D721Med (cell line): ENCODE results near the gene NPC2.

Experiments used
- DNase-seq: peaks from one replicate; pipeline ENCODE4 v3.0.0; 2011; ENCODE audit warnings: low spot score; ENCODE audit not compliant: insufficient read length
- FAIRE-seq: peaks from 2 replicates; lab custom pipeline; 2011; peaks lifted over from hg19 to GRCh38; lab: Jason Lieb, UNC
- TF ChIP-seq, protein P1 (sequence below): IDR thresholded peaks from 2 replicates; pipeline ENCODE4 v1.5.1; 2012; ENCODE audit warnings: mild to moderate bottlenecking, control low read depth; ENCODE audit not compliant: insufficient read depth; ENCODE audit errors: missing control alignments

The NPC2 gene

GRCh38 chr14:74533576-74533975 lies 40.5 kb upstream of the NPC2 start:
- TF ChIP-seq, protein P1, sequence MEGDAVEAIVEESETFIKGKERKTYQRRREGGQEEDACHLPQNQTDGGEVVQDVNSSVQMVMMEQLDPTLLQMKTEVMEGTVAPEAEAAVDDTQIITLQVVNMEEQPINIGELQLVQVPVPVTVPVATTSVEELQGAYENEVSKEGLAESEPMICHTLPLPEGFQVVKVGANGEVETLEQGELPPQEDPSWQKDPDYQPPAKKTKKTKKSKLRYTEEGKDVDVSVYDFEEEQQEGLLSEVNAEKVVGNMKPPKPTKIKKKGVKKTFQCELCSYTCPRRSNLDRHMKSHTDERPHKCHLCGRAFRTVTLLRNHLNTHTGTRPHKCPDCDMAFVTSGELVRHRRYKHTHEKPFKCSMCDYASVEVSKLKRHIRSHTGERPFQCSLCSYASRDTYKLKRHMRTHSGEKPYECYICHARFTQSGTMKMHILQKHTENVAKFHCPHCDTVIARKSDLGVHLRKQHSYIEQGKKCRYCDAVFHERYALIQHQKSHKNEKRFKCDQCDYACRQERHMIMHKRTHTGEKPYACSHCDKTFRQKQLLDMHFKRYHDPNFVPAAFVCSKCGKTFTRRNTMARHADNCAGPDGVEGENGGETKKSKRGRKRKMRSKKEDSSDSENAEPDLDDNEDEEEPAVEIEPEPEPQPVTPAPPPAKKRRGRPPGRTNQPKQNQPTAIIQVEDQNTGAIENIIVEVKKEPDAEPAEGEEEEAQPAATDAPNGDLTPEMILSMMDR: no peak
- FAIRE-seq: no peak
- DNase-seq: no peak

DNA sequence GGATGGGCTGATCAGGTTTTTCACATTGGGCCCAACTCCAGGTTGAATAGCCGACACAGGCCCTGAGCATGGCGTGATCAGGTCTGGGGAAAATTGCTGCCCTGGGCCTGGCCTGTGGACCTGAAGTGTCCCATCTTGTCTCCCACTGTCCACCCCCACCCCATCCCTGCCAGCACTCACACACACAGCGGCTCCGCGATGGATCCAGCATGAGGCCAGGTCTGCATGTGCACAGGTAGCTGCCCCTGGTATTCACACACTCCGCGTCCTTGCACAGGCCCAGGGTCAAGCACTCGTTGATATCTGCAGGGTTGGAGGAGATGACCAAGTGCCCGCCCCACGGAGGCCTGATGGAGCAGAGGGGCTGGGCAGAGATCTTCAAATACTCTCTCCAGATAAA lies 39.1 kb upstream of the NPC2 start:
- DNase-seq: no peak
- TF ChIP-seq, protein P1: no peak
- FAIRE-seq: no peak

DNA sequence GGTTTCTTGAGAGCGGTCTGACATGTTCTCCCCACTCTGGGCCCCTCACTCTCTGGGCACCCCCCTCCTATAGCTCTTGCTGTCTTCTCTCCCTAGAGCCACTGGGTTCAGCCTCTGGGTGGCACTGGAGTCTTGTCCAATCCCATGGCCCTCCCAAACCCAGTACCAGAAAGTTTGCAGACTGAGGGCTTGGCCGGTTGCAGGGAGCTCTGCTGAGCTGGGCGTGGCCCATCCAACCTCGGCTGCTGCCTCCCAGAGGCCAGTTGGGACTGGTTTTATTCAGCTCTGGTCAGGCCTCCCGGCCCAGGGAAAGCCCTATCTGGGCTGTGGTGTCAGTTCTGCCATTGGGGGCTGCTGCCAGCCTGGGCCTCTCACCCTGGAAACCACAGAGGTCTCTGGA lies 38.4 kb upstream of the NPC2 start:
- no peak for DNase-seq
- FAIRE-seq: no peak

GRCh38 chr14:74531006-74531405 lies 37.9 kb upstream of the NPC2 start:
- FAIRE-seq (no peak), DNase-seq (no peak)
- TF ChIP-seq, protein P1: no peak

More for the DNA sequence above, 38.4 kb upstream of the NPC2 start:
- TF ChIP-seq, protein P1: no peak

DNA sequence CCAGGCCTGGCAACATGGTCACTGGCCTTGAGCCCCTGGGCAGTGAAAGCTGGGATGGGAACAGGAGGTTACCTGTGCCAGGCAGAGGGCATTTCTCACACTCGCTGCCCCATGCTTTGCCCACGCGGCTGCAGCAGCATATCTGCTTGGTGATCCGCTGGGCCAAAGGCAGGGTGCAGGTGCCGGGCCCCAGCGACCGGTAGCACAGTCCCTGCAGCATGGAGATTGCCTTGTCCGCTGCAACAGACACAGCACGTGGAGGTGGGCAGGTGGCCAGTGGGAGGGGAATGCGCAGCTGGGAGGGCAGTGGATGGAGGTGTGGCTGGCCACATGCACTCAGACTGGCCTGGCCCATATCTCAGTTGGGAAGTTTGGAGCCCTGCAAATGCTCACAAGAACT lies 35.8 kb upstream of the NPC2 start:
- TF ChIP-seq, protein P1: no peak
- FAIRE-seq (no peak), DNase-seq (no peak)

DNA sequence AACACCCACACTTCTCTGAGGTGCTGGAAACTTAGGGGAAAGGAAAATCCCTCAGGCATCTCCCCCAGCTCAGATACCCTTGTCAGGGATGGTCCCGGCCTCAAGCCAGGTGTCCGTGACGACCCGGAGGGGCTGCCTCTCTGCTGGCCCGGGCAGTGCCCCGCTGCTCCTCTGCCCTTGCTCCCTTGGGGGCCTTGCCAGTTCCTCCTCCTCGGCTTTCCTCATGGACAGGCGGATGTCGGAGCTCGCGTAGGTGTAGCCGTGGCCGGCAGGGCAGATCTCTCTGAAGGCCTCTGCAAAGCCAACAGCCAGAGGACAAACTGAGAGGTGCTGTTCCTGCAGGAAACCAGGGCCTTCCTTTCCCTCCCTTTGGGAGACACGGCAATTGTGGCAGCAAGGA lies 35.3 kb upstream of the NPC2 start:
- TF ChIP-seq, protein P1: no peak
- DNase-seq (no peak), FAIRE-seq (no peak)

DNA sequence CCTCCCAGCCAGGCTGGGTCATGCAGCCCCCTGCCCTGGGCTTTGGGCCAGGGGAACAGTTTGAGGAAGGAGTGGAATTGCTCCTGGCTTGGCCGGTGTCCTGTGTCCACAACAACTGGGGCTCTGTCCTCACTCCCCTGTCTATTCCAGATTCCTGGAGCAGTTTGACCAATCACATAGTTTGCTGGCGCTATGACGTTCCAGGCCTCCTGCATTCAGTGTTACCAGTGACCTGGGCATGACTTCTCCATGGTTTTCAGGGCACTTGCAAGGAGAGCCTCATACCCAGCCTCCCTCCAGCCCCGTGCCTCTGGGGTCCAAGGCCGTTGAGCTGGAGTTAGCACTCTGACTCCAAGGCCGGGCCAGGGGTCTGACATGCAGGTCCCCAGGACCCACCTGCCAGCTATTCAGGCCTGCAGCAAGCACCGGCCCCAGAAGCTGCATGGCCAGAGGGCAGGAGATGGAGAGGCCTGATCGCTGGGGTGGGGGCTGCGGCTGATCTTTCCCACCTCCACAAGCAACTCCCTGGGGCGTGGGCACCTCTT lies 34.7 kb upstream of the NPC2 start:
- TF ChIP-seq, protein P1: no peak
- FAIRE-seq: no peak
- no peak for DNase-seq
